ENCODE measurements around the gene HCK. TPM values are rescaled to one million over a fixed set of nuclear protein-coding genes. Genes with fewer than 3 reads are reported as not detected.

HCK gene
- total RNA-seq, 1 experiment from 2014 or later = not detected

DNA sequence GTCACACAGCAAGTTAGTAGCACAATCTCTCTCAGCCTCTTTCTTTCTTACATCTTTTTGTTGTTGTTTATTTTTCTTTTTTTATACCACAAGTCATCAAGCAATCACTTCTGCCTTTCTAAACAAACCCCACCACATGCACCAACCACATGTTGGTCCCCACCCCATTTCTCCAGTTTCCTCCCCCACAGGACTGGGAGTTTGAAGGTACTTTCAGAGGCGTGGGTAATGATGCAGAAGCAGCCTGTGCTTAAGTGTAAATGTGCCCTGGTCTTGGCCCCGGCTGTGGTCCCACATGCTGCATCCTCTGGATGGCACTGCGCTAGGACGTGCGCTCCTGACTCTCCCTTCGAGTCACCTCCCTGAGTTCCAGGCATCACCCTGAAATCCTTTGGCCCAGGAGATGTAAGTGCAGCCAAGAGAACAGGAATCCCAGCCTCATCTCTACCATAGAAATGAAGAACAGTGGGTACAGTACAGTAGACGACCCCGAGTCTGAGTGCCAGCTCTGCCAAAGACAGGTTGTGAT lies 5.7 kb downstream of the HCK start:
- BruUV-seq (replicated peaks) = no TSS peak
- Histone ChIP-seq H3K27me3 (ENCODE audit: insufficient read depth, low read depth) (peaks cover 83% of the 10 kb centered on the region), H3K4me3 (no peak overlapping the region), H2AFZ (no peak overlapping the region), H3K4me2 (no peak overlapping the region), H3K79me2 (ENCODE audit: low read depth) (no peaks in the 10 kb centered on the region), H3K9me3 (ENCODE audit: insufficient read depth, low read depth) (no peaks in the 10 kb centered on the region), H3K9me2 (ENCODE audit: insufficient read depth) (no peaks in the 10 kb centered on the region), H3F3A (ENCODE audit: insufficient read depth, low read depth) (no peaks in the 10 kb centered on the region), H4K20me1 (ENCODE audit: insufficient read depth) (no peaks in the 10 kb centered on the region; the same call in 1 of the 2 replicates), H3K27ac (no peak overlapping the region), H3K4me1 (replicated peaks; ENCODE audit: insufficient read depth) (no peaks in the 10 kb centered on the region), H3K36me3 (ENCODE audit: low read depth) (no peaks in the 10 kb centered on the region)
- intact Hi-C loops (cut with micrococcal nuclease; ENCODE audit: unreplicated experiment) = no loop called here
- TF ChIP-seq, protein P1, sequence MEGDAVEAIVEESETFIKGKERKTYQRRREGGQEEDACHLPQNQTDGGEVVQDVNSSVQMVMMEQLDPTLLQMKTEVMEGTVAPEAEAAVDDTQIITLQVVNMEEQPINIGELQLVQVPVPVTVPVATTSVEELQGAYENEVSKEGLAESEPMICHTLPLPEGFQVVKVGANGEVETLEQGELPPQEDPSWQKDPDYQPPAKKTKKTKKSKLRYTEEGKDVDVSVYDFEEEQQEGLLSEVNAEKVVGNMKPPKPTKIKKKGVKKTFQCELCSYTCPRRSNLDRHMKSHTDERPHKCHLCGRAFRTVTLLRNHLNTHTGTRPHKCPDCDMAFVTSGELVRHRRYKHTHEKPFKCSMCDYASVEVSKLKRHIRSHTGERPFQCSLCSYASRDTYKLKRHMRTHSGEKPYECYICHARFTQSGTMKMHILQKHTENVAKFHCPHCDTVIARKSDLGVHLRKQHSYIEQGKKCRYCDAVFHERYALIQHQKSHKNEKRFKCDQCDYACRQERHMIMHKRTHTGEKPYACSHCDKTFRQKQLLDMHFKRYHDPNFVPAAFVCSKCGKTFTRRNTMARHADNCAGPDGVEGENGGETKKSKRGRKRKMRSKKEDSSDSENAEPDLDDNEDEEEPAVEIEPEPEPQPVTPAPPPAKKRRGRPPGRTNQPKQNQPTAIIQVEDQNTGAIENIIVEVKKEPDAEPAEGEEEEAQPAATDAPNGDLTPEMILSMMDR (conservative IDR thresholded peaks at IDR 0.05) = no peak
- no peak for TF ChIP-seq EZH2 (IDR thresholded peaks at IDR 0.05; ENCODE audit: low read depth)
- DNase-seq = no peak
- ChIA-PET POLR2A (ENCODE audit: unreplicated experiment) (no interaction called here), CTCF (no interaction called here)

DNA sequence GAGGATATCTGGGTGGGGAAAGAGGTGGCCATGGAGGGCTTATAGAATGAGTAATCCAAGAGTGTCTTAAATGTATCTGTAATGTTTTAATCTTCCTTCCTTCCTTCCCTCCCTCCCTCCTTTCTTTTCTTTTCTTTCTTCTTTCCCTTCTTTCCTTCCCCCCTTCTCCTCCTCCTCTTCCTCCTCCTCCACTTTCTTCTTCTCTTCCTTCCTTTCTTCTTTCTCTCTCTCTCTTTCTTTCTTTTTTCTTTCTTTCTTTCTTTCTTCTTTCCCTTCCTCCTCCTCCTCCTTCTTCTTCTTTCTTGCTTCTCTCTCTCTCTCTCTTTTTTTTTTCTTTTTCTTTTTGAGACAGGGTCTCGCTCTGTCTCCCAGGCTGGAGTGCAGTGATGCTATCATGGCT lies 7.1 kb downstream of the HCK start:
- H3K4me2 ChIP-seq = no peak overlapping the region
- BruUV-seq (replicated peaks) = no TSS peak
- no peaks in the 10 kb centered on the region for H3K4me1 ChIP-seq (replicated peaks; ENCODE audit: insufficient read depth)
- H3K36me3 ChIP-seq (ENCODE audit: low read depth) = no peaks in the 10 kb centered on the region
- POLR2A ChIA-PET (ENCODE audit: unreplicated experiment) = interaction anchor here (0.6 kb wide), 1 partner anchor 50 kb away, joined by 4 read pairs; no protein-coding TSS in a partner anchor
- H3K9me3 ChIP-seq (ENCODE audit: insufficient read depth, low read depth) = no peaks in the 10 kb centered on the region
- H3K79me2 ChIP-seq (ENCODE audit: low read depth) = no peaks in the 10 kb centered on the region
- TF ChIP-seq EZH2 (IDR thresholded peaks at IDR 0.05; ENCODE audit: low read depth) = no peak
- TF ChIP-seq, protein P1 (conservative IDR thresholded peaks at IDR 0.05) = no peak
- CTCF ChIA-PET = no interaction called here
- H3K27ac ChIP-seq = no peak overlapping the region
- no peak overlapping the region for H2AFZ ChIP-seq
- no peak for DNase-seq
- no peaks in the 10 kb centered on the region; the same call in 1 of the 2 replicates for H4K20me1 ChIP-seq (ENCODE audit: insufficient read depth)
- no peaks in the 10 kb centered on the region for H3K9me2 ChIP-seq (ENCODE audit: insufficient read depth)
- no peaks in the 10 kb centered on the region for H3F3A ChIP-seq (ENCODE audit: insufficient read depth, low read depth)
- no peak overlapping the region for H3K4me3 ChIP-seq
- H3K27me3 ChIP-seq (ENCODE audit: insufficient read depth, low read depth) = peaks cover 82% of the 10 kb centered on the region
- intact Hi-C loops (cut with micrococcal nuclease; ENCODE audit: unreplicated experiment) = no loop called here

DNA sequence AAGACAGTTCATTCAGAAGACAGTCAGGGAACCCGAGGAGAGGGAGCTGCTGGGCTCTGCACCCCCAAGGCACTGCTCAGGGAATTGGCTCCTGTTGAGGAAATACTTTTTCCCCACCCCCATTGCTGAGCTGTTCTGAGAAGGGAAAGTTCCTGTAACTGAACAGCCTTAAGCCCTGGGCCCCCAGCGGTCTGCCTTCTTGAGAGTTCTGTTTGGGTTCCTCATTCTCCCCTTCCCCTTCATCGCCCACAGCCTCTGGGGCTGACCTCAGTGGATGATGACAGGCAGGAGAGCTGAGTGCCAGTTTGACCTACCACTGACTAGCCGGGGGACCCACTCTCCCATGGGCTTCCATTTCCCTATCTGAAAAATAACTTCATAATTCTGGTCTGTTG lies 10.7 kb downstream of the HCK start:
- Histone ChIP-seq H3K27me3 (ENCODE audit: insufficient read depth, low read depth) (peaks cover 60% of the 10 kb centered on the region), H3K9me3 (ENCODE audit: insufficient read depth, low read depth) (no peaks in the 10 kb centered on the region), H3K36me3 (ENCODE audit: low read depth) (no peaks in the 10 kb centered on the region), H2AFZ (no peak overlapping the region), H3K4me1 (replicated peaks; ENCODE audit: insufficient read depth) (peaks cover 5% of the 10 kb centered on the region; the same call in 1 of the 2 replicates), H3K9me2 (ENCODE audit: insufficient read depth) (no peaks in the 10 kb centered on the region), H3F3A (ENCODE audit: insufficient read depth, low read depth) (no peaks in the 10 kb centered on the region), H3K4me3 (no peak overlapping the region), H3K27ac (no peak overlapping the region), H3K79me2 (ENCODE audit: low read depth) (no peaks in the 10 kb centered on the region), H3K4me2 (no peak overlapping the region), H4K20me1 (ENCODE audit: insufficient read depth) (no peaks in the 10 kb centered on the region)
- ChIA-PET POLR2A (ENCODE audit: unreplicated experiment) (no interaction called here), CTCF (no interaction called here)
- DNase-seq = no peak
- TF ChIP-seq EZH2 (IDR thresholded peaks at IDR 0.05; ENCODE audit: low read depth) = no peak
- TF ChIP-seq, protein P1 (conservative IDR thresholded peaks at IDR 0.05) = no peak
- intact Hi-C loops (cut with micrococcal nuclease; ENCODE audit: unreplicated experiment) = no loop called here
- BruUV-seq (replicated peaks) = no TSS peak
